ENCODE measurements around the gene GDF9.

The GDF9 gene

GRCh38 chr5:132817011-132817410 is 49.3 kb downstream of the GDF9 start:
- TF ChIP-seq CTCF (IDR thresholded peaks at IDR 0.05; ENCODE audit: insufficient read depth, low read length, poor library complexity, severe bottlenecking) (no peak), EZH2phosphoT487 (conservative IDR thresholded peaks at IDR 0.05; ENCODE audit: low read length) (no peak)
- no peaks in the 10 kb centered on the region for H3K9me3 ChIP-seq (ENCODE audit: insufficient read depth, low read length)
- no peaks in the 10 kb centered on the region for H4K20me1 ChIP-seq (ENCODE audit: low read depth, low read length)
- H3K27me3 ChIP-seq (ENCODE audit: low read length): no peaks in the 10 kb centered on the region
- H3K4me3 ChIP-seq (ENCODE audit: insufficient read depth, low read length, poor library complexity, severe bottlenecking): no peak overlapping the region
- H3K4me2 ChIP-seq (ENCODE audit: low read depth, low read length, poor library complexity, severe bottlenecking): no peak overlapping the region
- H2AFZ ChIP-seq (ENCODE audit: low read depth, low read length, severe bottlenecking): no peak overlapping the region
- H3K9ac ChIP-seq (ENCODE audit: low read length): no peak overlapping the region
- H3K36me3 ChIP-seq (ENCODE audit: low read length): no peaks in the 10 kb centered on the region
- H3K9me2 ChIP-seq (replicated peaks; ENCODE audit: insufficient read depth, low read length): no peaks in the 10 kb centered on the region
- H3F3A ChIP-seq (ENCODE audit: insufficient read depth): no peaks in the 10 kb centered on the region
- no peaks in the 10 kb centered on the region for H3K79me2 ChIP-seq (ENCODE audit: insufficient read depth, low read length)
- no peak overlapping the region for H3K27ac ChIP-seq (ENCODE audit: low read depth, low read length)

- no peaks in the 10 kb centered on the region for H3K27me3 ChIP-seq (ENCODE audit: low read length)
- H4K20me1 ChIP-seq (ENCODE audit: low read depth, low read length): no peaks in the 10 kb centered on the region
- no peak overlapping the region for H3K9ac ChIP-seq (ENCODE audit: low read length)
- H3F3A ChIP-seq (ENCODE audit: insufficient read depth): no peaks in the 10 kb centered on the region
- H3K4me2 ChIP-seq (ENCODE audit: low read depth, low read length, poor library complexity, severe bottlenecking): no peak overlapping the region
- no peak overlapping the region for H3K27ac ChIP-seq (ENCODE audit: low read depth, low read length)
- no peaks in the 10 kb centered on the region for H3K9me3 ChIP-seq (ENCODE audit: insufficient read depth, low read length)
- no peak for TF ChIP-seq EZH2phosphoT487 (conservative IDR thresholded peaks at IDR 0.05; ENCODE audit: low read length)
- no peak for TF ChIP-seq CTCF (IDR thresholded peaks at IDR 0.05; ENCODE audit: insufficient read depth, low read length, poor library complexity, severe bottlenecking)
- H3K4me3 ChIP-seq (ENCODE audit: insufficient read depth, low read length, poor library complexity, severe bottlenecking): no peak overlapping the region
- H3K79me2 ChIP-seq (ENCODE audit: insufficient read depth, low read length): no peaks in the 10 kb centered on the region
- H2AFZ ChIP-seq (ENCODE audit: low read depth, low read length, severe bottlenecking): no peak overlapping the region
- no peaks in the 10 kb centered on the region for H3K36me3 ChIP-seq (ENCODE audit: low read length)
- no peaks in the 10 kb centered on the region for H3K9me2 ChIP-seq (replicated peaks; ENCODE audit: insufficient read depth, low read length)
Observed at GRCh38 chr5:132816554-132816953, 49.7 kb downstream of the GDF9 start.

GRCh38 chr5:132816083-132816482 is 50.2 kb downstream of the GDF9 start:
- H3K27ac ChIP-seq (ENCODE audit: low read depth, low read length): no peak overlapping the region
- H2AFZ ChIP-seq (ENCODE audit: low read depth, low read length, severe bottlenecking): no peak overlapping the region
- no peaks in the 10 kb centered on the region for H3K9me3 ChIP-seq (ENCODE audit: insufficient read depth, low read length)
- H3K27me3 ChIP-seq (ENCODE audit: low read length): no peaks in the 10 kb centered on the region
- no peak overlapping the region for H3K9ac ChIP-seq (ENCODE audit: low read length)
- no peaks in the 10 kb centered on the region for H3F3A ChIP-seq (ENCODE audit: insufficient read depth)
- no peak overlapping the region for H3K4me3 ChIP-seq (ENCODE audit: insufficient read depth, low read length, poor library complexity, severe bottlenecking)
- no peaks in the 10 kb centered on the region for H3K36me3 ChIP-seq (ENCODE audit: low read length)
- no peaks in the 10 kb centered on the region for H3K9me2 ChIP-seq (replicated peaks; ENCODE audit: insufficient read depth, low read length)
- H4K20me1 ChIP-seq (ENCODE audit: low read depth, low read length): no peaks in the 10 kb centered on the region
- H3K79me2 ChIP-seq (ENCODE audit: insufficient read depth, low read length): no peaks in the 10 kb centered on the region
- no peak overlapping the region for H3K4me2 ChIP-seq (ENCODE audit: low read depth, low read length, poor library complexity, severe bottlenecking)
- TF ChIP-seq EZH2phosphoT487 (conservative IDR thresholded peaks at IDR 0.05; ENCODE audit: low read length) (no peak), CTCF (IDR thresholded peaks at IDR 0.05; ENCODE audit: insufficient read depth, low read length, poor library complexity, severe bottlenecking) (no peak)
